GM12878 (cell line): ENCODE data around the gene ORM2.

Experiments used
- CEBPZ ChIP-seq: fragments of 150-350 bp; IDR thresholded peaks from 2 replicates; pipeline ENCODE4 v1.6.1; 2016; ENCODE audit warnings: low read depth, low read length
- EZH2 ChIP-seq: IDR thresholded peaks from 2 replicates; pipeline ENCODE4 v1.6.1; 2012; ENCODE audit warnings: low read depth, mild to moderate bottlenecking, control low read depth, inconsistent platforms, low read length, borderline replicate concordance; ENCODE audit not compliant: control insufficient read depth

DNA sequence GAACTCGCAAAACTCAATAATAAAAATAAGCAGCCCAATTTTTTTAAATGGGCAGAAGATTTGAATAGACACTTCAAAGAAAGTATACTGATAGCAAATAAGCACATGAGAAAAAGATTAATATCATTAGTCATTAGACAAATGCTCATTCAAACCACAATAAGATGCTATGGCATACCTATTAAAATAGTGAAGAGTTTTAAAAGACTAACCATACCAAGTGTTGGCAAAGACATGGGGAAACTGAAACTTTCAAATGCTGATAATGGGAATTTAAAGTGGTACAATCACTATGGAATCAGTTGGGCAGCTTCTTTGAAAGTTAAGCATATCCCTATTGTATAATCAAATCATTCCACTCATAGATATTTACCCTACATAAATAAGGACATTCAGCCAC lies 33.3 kb upstream of the ORM2 start:
- TF ChIP-seq CEBPZ (no peak), EZH2 (no peak)
